GM21723 (cell line): Measurements from ENCODE around the gene SPTB.

ENCODE experiments used
- ATAC-seq: cut with Tn5 transposase; IDR thresholded peaks from one replicate; pipeline ENCODE4 v1.9.1; 2021; ENCODE audit warnings: mild to moderate bottlenecking, moderate library complexity; ENCODE audit not compliant: unreplicated experiment

The SPTB gene

GRCh38 chr14:64700290-64700689 lies 179.4 kb downstream of the SPTB start:
- ATAC-seq = no peak

- ATAC-seq = no peak
Observed at GRCh38 chr14:64698903-64699302, 180.8 kb downstream of the SPTB start.

GRCh38 chr14:64696355-64696857 lies 183.3 kb downstream of the SPTB start:
- ATAC-seq = no peak
